ENCODE data around the gene DLGAP5.

The DLGAP5 gene

DNA sequence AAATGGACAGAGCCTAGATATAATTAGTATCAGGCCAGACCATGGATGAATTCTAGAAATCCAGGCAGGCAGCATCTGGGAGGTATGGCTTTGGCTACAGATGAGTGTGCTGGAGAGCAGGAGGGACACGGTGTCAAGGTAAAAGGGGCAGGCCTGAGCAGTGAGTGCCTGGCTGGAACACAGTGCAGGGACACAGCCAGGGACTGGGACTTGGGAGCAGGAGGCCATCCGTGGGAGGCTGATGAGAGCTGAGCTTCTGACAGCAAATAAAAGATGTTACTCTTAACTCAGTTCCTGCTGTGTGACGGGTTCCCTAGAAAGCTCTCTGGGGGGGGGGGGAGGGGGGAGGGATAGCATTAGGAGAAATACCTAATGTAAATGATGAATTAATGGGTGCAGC lies 75.9 kb downstream of the DLGAP5 start:
- in situ Hi-C loops (cut with HindIII; ENCODE audit: low sequenced_read_pairs), result no loop called here

DNA sequence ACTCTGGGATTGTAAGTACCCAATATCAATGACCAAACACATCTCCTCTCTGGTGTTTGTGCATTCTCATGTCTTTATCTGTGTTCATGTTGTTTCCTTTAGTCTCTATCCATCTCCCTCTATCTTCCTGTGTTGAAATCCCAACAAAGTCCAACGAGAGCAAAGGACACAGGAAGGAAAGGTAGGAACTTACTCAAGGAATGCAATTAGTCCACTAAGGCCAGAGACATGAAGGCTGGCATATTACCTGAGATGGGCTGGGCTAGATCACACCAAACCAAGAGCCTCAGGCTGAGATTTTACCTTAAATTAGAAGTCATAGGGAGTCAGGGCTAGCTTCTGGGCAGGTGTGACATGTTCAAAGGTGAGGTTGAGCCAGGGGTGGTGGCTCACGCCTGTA lies 76.7 kb downstream of the DLGAP5 start:
- in situ Hi-C loops (cut with HindIII; ENCODE audit: low sequenced_read_pairs), result no loop called here

DNA sequence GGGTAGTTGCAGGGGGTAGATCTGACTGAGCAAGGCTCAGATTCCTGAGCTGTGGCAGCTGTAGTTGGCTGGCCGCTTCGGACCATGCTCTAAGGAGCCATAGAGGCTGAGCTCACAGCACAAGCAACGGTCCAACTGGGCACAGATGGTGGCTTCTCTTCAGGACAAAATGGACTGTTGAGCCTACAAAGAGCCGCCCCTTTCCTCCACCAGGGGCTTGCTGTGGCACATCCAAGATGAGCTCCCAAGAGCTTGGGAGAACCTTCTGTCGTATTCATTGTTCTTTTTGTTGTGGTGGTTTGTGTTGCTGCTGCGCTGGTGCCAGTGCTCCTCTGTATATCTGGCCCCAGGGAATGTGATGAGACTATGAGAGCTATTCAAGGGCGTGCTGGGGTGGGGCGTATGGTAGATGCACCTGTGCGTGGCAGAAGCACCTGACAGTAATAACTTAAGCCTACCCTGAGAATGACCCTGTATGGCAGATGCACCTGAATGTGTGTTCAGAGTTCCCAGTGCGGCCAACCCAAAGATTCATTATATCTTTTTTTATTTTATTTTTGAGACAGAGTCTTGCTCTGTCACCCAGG lies 80.2 kb downstream of the DLGAP5 start:
- in situ Hi-C loops (cut with HindIII; ENCODE audit: low sequenced_read_pairs), result no loop called here

DNA sequence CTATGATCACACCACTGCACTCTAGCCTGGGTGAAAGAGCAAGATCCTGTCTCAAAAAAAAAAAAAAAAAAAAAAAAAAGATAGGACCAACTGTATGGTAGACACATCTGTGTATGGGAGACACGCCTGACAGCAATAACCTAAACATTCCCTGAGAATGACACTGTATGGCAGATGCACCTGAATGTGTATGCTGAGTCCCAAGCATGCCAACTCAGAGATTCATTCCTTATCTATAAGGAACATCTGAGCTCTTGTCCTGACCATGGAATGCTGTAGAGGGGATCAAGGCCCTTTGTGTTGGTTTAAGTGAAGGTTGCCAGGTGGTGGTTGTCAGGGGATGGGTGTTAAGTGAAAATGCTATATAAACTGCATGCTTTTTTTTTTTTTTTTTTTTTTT lies 81.5 kb downstream of the DLGAP5 start:
- in situ Hi-C loops (cut with HindIII; ENCODE audit: low sequenced_read_pairs), result no loop called here

DNA sequence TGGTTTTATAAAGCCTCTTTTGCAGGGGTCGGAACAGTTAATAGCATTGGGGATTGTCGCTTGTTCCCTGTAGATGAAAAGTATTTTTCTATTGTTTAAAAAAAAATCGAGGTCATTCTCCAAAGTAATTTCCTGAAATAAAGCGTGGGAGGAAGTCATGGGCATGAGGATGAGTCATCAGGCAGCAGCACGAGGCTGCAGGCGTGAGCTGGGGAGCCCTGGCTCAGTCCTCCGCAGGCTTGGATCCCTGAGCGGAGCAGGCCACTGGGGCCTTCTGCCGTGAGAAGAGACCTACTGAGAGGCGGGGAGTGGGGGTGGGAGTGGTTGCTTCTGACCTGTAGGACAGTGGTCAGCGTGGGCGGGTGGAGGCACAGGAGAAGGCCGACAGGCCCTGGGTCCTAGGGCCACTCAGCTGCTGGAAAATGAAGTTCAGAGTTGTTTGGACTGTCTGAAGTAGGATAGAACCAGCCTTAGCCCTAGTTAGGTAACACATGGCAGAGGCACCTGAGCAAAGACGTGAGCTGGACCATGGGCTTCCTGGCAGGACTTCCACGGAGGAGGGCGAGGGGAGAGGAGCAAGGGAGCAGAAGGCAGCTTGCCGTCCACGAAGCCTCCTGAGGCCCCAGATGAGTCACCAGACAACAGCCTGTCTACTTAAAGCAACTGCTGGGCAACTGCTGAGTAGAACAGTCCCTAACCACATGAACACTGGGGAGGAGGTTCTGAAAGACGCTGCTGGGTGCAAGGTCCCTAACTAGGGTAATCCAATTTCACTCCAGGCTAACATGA lies 83.4 kb downstream of the DLGAP5 start:
- in situ Hi-C loops (cut with HindIII; ENCODE audit: low sequenced_read_pairs), result no loop called here

DNA sequence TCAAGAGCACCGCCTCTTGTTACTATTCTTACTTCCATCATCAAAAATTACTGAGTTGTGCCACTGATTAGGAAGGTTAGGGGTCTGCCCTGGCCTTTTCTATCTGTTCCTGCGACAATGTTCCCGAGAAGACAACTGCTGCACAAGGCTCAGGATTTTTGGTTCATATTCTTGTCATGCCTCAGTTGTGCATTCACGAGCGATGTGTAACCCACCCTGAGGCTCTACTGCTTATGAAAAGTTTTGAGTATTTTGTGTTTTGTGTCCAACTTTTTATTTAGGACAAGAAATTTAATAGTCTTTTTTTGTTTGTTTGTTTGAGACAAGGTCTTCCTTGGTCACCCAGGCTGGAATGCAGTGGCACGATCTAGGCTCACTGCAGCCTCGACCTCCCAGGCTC lies 85.4 kb downstream of the DLGAP5 start:
- in situ Hi-C loops (cut with HindIII; ENCODE audit: low sequenced_read_pairs), result no loop called here

DNA sequence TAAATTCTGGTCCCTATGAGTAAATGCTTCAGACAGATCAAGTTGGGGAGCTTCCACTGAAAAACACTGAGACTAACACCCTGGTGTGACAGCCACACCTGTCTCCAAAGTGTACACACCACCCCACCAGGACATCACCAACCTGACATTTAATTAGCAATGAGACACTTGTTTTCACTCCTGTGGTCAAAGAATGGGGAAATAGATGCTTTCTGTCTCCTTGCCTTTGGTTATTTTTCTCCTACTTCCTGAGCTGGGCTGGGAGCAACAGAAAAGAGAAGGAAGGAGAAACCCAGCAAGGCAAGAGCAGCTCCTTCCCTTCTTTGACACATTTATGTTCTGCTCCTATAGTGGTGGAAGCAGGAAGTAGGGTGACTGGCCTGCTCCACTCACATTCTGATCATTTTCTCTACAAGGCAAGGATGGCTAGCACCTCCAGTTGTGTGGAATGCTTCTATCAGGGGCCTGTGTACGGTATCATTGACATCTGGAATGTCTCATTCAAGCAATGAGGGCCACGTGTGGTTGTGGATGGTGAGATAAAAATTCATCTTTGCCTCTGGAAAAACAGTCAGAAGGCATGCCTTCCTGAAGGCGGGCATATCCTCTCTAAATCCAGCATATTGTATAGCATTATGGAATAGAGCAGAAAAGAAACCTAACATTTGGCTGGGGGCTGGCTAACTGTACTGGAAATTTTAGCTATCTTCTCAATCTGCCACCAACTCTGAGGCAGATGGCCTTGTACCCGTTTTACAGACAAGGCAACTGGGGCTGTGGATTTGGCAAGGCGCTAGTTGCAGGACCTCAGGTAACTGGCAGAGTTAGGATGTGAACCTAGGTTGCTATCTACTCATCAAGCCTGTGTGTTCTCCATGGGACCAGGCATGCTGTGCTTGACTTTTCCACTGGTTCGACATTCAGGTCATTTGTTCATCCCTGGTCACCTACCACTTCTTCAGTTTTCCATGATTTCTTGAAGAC lies 87.1 kb downstream of the DLGAP5 start:
- in situ Hi-C loops (cut with HindIII; ENCODE audit: low sequenced_read_pairs), result no loop called here

DNA sequence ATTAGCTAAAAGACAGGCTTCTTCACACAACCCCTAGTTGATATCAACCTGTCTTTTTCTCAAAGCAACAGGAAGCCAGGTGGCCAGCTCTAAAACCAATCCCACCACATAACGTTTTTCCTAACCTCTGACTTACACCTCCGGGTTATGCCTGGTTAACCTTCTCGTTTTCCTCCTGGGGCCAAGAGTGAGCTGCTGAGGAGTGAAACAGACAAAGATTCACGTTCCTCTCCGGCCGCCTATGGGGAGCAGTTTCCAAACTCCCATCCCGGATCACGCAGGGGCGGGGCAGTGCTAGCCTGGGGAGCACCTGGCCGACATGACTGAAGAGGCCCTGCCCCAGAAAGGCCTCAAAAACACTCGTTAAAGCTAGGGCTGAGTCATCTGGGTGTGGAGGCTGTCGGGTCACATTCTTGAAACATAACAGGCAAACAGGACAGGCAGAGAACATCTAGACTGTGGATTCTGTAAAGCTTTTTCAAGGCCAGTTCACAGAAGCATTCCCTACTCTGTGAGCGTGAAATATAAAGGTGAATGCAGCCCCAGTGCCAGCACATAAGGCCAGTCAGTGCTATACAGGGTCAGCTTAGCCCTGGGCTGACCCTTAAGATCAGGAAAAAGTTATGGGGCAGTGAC lies 88.3 kb downstream of the DLGAP5 start:
- in situ Hi-C loops (cut with HindIII; ENCODE audit: low sequenced_read_pairs), result no loop called here

DNA sequence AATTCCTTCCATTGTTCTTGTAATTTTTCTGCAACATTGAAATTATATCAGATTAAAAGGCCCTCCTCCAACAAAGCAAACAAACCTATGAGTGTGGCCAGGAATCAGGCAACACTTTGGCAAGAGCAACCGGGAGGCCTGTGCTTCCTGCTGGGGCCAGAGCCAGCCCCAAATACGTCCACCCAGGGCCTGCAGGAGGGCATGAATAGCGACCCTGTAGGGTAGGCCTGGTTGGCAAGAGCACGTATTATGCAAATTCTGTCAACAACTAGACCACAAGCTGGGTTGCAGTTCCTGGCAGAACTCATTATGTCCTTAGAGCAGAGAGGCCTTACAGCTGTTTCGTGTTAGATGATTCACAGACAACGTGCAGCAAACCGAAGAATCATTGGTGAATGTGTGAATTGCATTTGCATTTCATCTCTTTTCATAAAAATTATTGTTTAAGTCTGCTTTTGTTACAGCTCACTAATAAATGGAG lies 89.2 kb downstream of the DLGAP5 start:
- in situ Hi-C loops (cut with HindIII; ENCODE audit: low sequenced_read_pairs), result no loop called here

DNA sequence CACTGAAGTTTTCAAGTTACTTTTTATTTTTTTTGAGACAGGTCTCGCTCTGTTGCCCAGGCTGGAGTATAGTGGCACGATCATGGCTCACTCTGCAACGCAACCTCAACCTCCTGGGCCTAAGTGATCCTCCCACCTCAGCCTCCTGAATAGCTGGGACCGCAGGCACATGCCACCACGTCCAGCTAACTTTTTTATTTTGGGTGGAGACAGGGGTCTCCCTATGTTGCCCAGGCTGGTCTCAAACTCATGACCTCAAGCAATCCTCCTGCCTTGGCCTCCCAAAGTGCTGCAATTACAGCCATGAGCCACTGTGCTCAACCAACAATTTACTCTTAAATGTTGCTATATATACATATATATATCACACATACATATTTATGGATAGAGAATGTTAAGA lies 89.7 kb downstream of the DLGAP5 start:
- in situ Hi-C loops (cut with HindIII; ENCODE audit: low sequenced_read_pairs), result no loop called here

DNA sequence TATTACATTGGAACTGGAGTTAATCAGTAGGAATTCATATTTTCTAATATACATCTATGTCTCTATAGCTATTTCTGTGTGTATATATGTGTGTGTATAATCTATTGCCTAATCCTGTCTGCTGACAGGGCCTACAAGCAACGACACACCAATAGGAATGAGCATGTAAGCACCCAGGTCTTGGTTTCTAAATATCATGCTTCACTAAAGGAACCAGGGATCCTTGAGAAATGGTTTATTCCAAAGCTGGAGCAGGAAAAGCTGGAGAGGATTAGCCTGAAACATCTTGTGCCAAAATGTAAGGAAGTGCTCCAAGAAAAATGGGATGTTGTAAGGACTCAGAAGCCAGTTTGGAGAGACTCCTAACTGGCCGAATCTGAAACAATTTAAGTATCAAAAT lies 91.6 kb downstream of the DLGAP5 start:
- in situ Hi-C loops (cut with HindIII; ENCODE audit: low sequenced_read_pairs), result no loop called here

DNA sequence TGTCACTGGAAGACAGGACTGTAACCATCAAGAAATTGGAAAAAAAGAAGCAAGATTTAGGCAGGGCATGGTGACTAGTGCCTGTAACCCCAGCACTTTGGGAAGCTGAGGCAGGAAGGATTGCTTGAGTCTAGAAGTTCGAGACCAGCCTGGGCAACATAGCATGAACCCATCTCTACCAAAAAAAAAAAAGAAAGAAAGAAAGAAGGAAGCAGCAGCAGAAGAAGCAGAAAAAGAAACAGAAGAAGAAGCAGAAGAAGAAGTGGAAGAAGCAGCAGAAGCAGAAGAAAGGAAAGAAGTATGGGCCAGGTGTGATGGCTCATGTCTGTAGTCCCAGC lies 92.9 kb downstream of the DLGAP5 start:
- in situ Hi-C loops (cut with HindIII; ENCODE audit: low sequenced_read_pairs), result no loop called here
